ENCODE data around the gene SAG. TPM values are rescaled to one million over a fixed set of nuclear protein-coding genes. Genes with fewer than 3 reads are reported as not detected.

Gene SAG
- total and polyA plus RNA-seq, 10 of the 15 experiments (the other 5 are each of a cell fraction or from before 2014, with no cell fraction given): 0.06 to 0.47 TPM; not detected in 8

GRCh38 chr2:233385489-233386044 is 78.0 kb downstream of the SAG start (continued):
- TF ChIP-seq USF1 (IDR thresholded peaks at IDR 0.05; ENCODE audit: borderline replicate concordance, extremely low read length, insufficient read depth, low read depth, low read length) (no peak), ATF2 (IDR thresholded peaks at IDR 0.05; ENCODE audit: low read length) (peak; percentile 70; the same call in 1 of the 2 replicates), GABPA (IDR thresholded peaks at IDR 0.05; ENCODE audit: low read depth) (no peak), CREB1 (IDR thresholded peaks at IDR 0.05; ENCODE audit: low read depth) (no peak), NFYB (IDR thresholded peaks at IDR 0.05; ENCODE audit: insufficient read depth, low read depth, low read length) (no peak), GATAD2B (conservative IDR thresholded peaks at IDR 0.05; ENCODE audit: low read depth) (no peak), MAX (IDR thresholded peaks at IDR 0.05; ENCODE audit: low read depth, low read length) (peak; percentile 85), TARDBP (IDR thresholded peaks at IDR 0.05; ENCODE audit: borderline replicate concordance) (no peak), MEF2B (IDR thresholded peaks at IDR 0.05; ENCODE audit: partially characterized antibody, poor library complexity, severe bottlenecking) (peak; percentile 35), NR2F1 (conservative IDR thresholded peaks at IDR 0.05) (no peak), NRF1 (conservative IDR thresholded peaks at IDR 0.05; ENCODE audit: low read depth, low read length) (no peak), ESRRA (IDR thresholded peaks at IDR 0.05; ENCODE audit: low read length) (no peak), MXI1 (IDR thresholded peaks at IDR 0.05; ENCODE audit: low read depth, low read length) (no peak), POU2F2 (IDR thresholded peaks at IDR 0.05; ENCODE audit: borderline replicate concordance, low read depth, low read length) (no peak), YY1 (IDR thresholded peaks at IDR 0.05; ENCODE audit: low read depth, low read length) (0 out of 2 replicates have a peak, but pooled peaks have one; percentile 34), IKZF1 (conservative IDR thresholded peaks at IDR 0.05) (no peak)
